AG04450 (cell line): ENCODE measurements around the gene DNAJB13. TPM values are rescaled to one million over a fixed set of nuclear protein-coding genes. Genes with fewer than 3 reads are reported as not detected.

ENCODE experiments used
- CTCF ChIA-PET: fragments of 300-600, 350-600 bp; formaldehyde crosslinking; extraction: SDS; loops from one replicate; lab custom pipeline; 2022; ENCODE audit warnings: antibody characterized with exemption, inconsistent platforms; lab: Charles Lee
- POLR2A ChIA-PET: fragments of 350-600 bp; formaldehyde crosslinking; extraction: SDS; loops from one replicate; lab custom pipeline; 2021; ENCODE audit warnings: antibody characterized with exemption, inconsistent platforms; lab: Yijun Ruan, JAX
- DNase-seq: peaks from one replicate; pipeline ENCODE4 v3.0.0-alpha.2; 2011; ENCODE audit warnings: low read depth, low spot score
- H3K27ac ChIP-seq: one replicate; pipeline ENCODE4 v1.5.1; 2012; ENCODE audit warnings: low read depth, low read length, control low read depth
- H3K27me3 ChIP-seq: one replicate; pipeline ENCODE4 v1.6.0; 2012; ENCODE audit warnings: low read length; ENCODE audit not compliant: control insufficient read depth, insufficient read depth
- H3K4me3 ChIP-seq: 2 replicates; pipeline ENCODE4 v1.5.1; 2011; ENCODE audit warnings: mild to moderate bottlenecking, low read depth, low read length, control low read depth
- H3K9me3 ChIP-seq: 2 replicates; pipeline ENCODE4 v1.5.1; 2012; ENCODE audit warnings: low read length; ENCODE audit not compliant: control insufficient read depth, insufficient read depth
- polyA plus RNA-seq: library from polyadenylated mRNA; depleted of rRNA; stranded (reverse); fragments of >200 nt; gene quantifications from 2 replicates; pipeline ENCODE4 v1.2.3, GENCODE V29; 2011
- TF ChIP-seq, protein P1 (sequence below): IDR thresholded peaks from 2 replicates; pipeline ENCODE4 v1.5.1; 2011; ENCODE audit warnings: low read depth, low read length, control low read depth, inconsistent platforms

The DNAJB13 gene
- polyA plus RNA-seq, 1 experiment = 0.11 TPM

GRCh38 chr11:73990730-73991129 lies 39.9 kb downstream of the DNAJB13 start:
- ChIA-PET POLR2A (no interaction called here), CTCF (interaction anchor here (0.6 kb wide), 1 partner anchor 559 kb away, joined by 3 read pairs; no protein-coding TSS in a partner anchor)
- H3K27me3 ChIP-seq = peaks cover 5% of the 10 kb centered on the region
- DNase-seq = no peak
- TF ChIP-seq, protein P1, sequence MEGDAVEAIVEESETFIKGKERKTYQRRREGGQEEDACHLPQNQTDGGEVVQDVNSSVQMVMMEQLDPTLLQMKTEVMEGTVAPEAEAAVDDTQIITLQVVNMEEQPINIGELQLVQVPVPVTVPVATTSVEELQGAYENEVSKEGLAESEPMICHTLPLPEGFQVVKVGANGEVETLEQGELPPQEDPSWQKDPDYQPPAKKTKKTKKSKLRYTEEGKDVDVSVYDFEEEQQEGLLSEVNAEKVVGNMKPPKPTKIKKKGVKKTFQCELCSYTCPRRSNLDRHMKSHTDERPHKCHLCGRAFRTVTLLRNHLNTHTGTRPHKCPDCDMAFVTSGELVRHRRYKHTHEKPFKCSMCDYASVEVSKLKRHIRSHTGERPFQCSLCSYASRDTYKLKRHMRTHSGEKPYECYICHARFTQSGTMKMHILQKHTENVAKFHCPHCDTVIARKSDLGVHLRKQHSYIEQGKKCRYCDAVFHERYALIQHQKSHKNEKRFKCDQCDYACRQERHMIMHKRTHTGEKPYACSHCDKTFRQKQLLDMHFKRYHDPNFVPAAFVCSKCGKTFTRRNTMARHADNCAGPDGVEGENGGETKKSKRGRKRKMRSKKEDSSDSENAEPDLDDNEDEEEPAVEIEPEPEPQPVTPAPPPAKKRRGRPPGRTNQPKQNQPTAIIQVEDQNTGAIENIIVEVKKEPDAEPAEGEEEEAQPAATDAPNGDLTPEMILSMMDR = no peak
- H3K27ac ChIP-seq = no peak overlapping the region
- no peak overlapping the region for H3K4me3 ChIP-seq
- H3K9me3 ChIP-seq = no peaks in the 10 kb centered on the region

DNA sequence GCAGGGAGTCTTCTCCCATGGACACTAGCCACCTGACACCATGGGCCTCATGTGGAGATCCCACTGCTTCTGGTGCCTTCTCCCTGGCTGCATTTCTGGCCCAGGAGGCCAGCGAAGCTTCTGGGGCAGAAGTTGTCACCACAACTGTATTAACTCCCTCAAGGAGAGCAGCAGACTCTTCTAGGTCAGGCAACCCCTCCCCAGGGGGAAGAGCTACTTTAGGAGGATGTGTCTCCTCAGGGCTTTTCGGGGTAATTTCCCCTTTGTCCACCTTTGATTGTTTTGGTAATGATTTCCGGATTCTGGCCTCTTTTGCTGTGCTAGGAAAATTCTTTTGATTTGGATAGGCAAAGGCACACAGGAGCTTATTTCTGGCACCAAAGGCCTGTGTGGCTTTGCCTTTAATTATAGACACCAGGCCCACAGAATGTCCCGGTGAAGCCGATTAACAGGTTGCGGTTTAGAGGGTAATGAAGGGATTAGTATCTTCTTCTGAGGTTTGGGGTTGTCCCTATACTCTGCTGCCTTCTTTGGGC lies 40.7 kb downstream of the DNAJB13 start:
- Histone ChIP-seq H3K27ac (no peak overlapping the region), H3K9me3 (no peaks in the 10 kb centered on the region), H3K27me3 (peaks cover 5% of the 10 kb centered on the region), H3K4me3 (no peak overlapping the region)
- ChIA-PET POLR2A (no interaction called here), CTCF (no interaction called here)
- no peak for DNase-seq
- TF ChIP-seq, protein P1 = no peak

- Histone ChIP-seq H3K27ac (no peak overlapping the region), H3K27me3 (peaks cover 5% of the 10 kb centered on the region), H3K4me3 (no peak overlapping the region), H3K9me3 (no peaks in the 10 kb centered on the region)
- ChIA-PET CTCF (no interaction called here), POLR2A (no interaction called here)
- no peak for DNase-seq
- TF ChIP-seq, protein P1 = no peak
Observed at GRCh38 chr11:73995247-73995646, 44.4 kb downstream of the DNAJB13 start.

GRCh38 chr11:73995731-73996130 lies 44.9 kb downstream of the DNAJB13 start:
- H3K27ac ChIP-seq = no peak overlapping the region
- no peak overlapping the region for H3K4me3 ChIP-seq
- DNase-seq = no peak
- peaks cover 5% of the 10 kb centered on the region for H3K27me3 ChIP-seq
- CTCF ChIA-PET = no interaction called here
- H3K9me3 ChIP-seq = no peaks in the 10 kb centered on the region
- POLR2A ChIA-PET = no interaction called here
- TF ChIP-seq, protein P1 = no peak

DNA sequence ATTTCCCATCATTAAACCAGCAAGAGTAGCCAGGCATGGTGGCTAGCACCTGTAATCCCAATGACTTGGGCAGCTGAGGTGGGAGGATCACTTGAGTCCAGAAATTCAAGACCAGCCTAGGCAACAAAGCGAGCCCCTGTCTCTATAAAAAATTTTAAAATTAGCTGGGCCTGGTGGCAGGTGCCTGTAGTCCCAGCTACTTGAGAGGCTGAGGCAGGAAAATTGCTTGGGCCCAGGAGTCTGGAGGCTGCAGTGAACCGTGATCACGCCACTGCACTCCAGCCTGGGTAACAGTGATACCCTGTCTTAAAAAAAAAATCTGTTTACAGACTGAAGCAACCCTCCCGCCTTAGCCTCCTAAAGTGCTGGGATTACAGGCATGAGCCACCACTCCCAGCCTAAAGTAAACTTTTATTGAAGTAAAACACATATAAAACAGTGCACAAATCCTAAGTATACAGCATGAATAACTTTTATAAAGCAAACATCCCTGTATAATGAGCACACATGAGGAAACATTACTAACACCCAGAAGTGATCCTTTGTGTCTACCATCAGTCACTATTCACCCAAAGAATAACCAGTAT lies 45.4 kb downstream of the DNAJB13 start:
- Histone ChIP-seq H3K4me3 (no peak overlapping the region), H3K27ac (no peak overlapping the region), H3K27me3 (peaks cover under 1% of the 10 kb centered on the region), H3K9me3 (no peaks in the 10 kb centered on the region)
- TF ChIP-seq, protein P1 = no peak
- DNase-seq = no peak
- CTCF ChIA-PET = no interaction called here
- POLR2A ChIA-PET = no interaction called here
